Activated gamma-delta T cell (primary cell): ENCODE results near the gene GJA9.
"Not testable (repeated sequence)": the region's sequence is repeated elsewhere in the genome, so short reads cannot be mapped to it uniquely, and the experiment has no call there.

Experiments used
- DNase-seq: peaks from one replicate; lab custom pipeline; 2025; lab: John Stamatoyannopoulos, UW

Gene GJA9

DNA sequence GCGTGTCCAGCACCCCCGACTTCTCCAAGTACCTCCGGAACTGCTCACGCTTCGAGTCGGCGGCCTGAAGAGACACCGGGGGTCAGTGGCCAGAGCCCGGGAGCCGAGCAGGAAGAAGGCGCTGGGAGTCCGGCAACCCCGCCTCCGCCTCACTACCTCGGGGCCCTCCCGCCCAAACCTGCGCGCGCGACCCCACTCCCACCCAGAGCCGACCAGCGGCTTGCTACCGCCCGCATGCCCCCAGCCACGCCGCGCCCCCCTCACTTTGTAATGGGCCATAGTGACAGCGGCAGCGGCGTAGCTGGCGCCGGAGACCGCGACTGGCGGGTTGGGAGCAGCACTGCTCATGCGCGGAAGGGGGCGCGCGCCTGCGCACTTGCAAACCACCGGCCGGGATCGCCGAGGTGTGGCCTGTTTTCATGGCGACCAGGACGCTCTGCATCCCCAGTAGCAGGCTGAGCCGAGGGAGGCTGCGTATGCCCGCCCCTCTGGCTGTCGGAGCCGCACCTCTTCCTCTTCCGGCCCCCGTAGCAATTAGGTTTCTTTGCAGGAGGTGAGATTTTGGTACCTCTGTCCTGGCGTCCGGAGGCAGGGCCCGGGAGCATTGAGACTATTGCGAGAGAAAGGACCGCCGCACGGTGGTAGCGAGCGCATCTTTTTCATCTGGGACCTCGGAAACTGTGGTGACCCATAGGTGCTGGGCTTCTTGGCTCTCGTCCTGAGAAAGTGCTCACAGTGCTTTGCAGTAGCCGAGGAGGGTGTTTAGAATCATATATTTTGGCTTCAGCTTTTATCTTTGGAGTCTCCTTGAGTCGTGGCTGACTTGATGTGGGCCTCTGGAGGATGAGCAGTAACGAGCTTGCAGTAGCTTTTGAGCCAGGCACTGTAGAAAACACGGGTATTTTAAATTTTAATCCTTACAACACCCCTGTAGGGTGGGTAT is 8.1 kb downstream of the GJA9 start, which contains the start of gene MYCBP:
TSS of gene MYCBP (minus strand) at position 322 of the 943 bp plus-strand sequence. CDS start at position 279, 43 bp downstream.
- peak; percentile 96 for DNase-seq

GRCh38 chr1:38872401-38873026 is 8.9 kb downstream of the GJA9 start:
- no peak for DNase-seq

DNA sequence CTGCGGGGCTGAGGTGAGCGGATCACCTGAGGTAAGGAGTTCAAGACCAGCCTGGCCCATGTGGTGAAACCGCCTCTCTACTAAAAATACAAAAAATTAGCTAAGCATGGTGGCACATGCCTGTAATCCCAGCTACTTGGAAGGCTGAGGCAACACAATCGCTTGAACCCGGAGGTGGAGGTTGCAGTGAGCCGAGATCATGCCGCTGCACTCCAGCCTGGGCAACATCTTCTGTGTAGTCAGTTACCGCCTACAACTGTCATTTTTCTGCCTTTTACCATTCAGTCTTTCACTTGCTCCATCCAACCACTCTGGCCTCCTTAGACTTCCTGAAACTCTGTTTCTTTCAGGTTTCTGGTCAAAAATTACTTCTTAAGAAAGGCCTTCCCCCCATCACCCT is 10.4 kb downstream of the GJA9 start:
- no peak for DNase-seq

DNA sequence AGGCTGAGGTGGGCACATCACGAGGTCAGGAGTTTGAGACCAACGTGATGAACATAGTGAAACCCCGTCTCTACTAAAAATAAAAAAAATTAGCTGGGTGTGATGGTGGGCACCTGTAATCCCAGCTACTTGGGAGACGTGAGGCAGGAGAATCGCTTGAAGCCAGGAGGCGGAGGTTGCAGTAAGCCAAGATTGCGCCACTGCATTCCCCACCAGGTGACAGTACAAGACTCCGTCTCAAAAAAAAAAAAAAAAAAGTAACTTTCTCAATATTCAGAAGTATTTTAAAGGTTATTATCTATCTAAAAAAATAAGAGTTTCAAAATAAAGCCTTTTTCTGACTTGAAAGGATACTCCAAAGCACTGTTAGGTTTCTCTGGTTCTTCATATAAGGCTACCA is 14.2 kb downstream of the GJA9 start:
- no peak for DNase-seq

DNA sequence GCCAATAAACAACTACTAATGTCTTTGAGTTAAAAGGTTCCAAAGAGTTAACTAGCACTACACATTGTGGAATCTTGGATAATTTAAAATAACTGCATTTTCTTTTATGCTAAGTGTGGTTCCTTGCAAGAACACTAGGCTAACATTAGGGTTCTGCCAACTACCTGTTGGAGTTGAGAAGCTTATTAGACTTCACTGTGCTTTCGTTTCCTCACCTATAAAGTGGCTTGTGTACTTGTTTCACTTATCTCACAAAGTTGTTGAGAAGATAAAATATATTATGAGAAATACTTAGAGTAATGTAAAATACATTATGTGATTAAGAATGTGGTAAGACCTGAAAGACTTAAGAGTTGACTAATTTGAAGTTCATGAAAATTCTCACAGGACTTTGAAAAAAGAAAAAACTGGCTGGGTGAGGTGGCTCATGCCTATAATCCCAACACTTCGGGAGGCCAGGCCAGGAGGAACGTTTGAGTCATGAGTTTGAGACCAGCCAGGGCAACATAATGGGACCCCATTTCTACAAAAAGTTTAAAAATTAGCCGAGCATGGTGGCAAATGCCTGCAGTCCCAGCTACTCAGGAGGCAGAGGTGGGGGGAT is 16.2 kb downstream of the GJA9 start:
- no peak for DNase-seq

GRCh38 chr1:38860454-38860795 is 21.0 kb downstream of the GJA9 start:
- DNase-seq = no peak

- DNase-seq = peak; percentile 99
Measured at GRCh38 chr1:38859561-38860453, 21.6 kb downstream of the GJA9 start, which contains the start of gene RRAGC. Gene RRAGC (minus strand): TSS chr1:38859772. CDS start chr1:38859646, 126 bp downstream.

DNA sequence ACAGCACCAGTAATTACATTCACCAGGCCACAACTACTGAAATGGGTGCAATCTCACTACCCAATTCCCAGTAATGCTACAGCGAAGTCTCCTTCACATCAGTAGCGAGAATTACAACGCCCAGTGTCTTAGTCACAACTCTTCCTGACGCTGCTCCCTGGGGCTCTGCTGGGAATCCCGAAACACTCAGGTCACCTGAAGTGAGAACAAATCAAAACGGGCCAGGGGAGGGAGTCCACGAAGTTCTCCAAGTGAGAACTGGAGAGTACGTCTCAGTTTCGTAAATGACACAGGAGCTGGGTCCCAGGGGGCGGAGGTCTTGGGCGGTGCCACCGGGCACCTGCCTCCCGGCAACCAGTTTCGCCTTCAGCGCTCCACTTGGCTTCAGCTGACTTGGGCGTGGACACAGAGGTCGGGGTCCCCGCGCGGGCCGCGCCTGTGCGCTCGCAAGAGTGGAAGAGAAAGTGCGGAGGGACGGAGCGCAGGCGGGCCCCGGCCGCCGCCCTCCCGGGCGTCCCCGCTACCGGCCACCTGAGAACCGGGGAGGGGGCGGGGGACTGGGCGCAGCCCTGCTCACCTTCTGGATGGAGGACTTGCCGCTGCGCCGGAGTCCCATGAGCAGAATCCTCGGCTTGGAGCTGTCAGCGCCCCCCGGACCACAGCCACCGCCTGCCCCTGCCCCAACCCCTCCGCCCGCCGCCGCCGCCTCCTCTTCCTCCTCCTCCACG is 22.4 kb downstream of the GJA9 start:
- DNase-seq = peak; percentile 45

DNA sequence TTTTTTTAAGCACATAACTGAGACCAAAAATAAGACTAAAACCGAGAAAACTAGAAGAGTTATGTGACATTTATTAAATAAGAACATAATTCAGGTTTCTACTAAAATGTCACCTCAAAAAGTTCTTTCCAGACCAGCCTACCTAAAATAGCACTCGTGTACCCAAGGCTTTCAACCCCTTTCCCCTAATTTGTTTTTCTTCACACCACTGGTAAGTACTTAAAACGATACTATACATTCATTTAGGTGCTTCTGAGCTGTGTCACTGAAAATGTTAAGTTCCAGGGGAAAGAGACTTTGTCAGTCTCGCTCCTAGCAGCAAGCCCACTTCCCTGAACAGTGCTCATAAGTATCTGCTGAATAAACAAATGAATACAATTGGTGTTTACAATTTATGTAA is 28.6 kb downstream of the GJA9 start:
- DNase-seq = no peak

GRCh38 chr1:38848071-38848470 is 33.3 kb downstream of the GJA9 start:
- DNase-seq = no peak

GRCh38 chr1:38846210-38846609 is 35.2 kb downstream of the GJA9 start:
- DNase-seq = no peak

DNA sequence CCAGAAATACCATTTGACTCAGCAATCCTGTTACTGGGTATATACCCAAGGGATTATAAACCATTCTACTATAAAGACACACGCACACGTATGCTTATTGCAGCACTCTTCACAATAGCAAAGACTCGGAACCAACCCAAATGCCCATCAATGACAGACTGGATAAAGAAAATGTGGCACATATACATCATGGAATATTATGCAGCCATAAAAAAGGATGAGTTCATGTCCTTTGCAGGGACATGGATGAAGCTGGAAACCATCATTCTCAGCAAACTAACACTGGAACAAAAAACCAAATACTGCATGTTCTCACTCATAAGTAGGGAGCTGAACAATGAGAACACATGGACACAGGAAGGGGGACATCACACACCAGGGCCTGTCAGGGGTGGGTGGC is 36.3 kb downstream of the GJA9 start:
- DNase-seq = not testable (repeated sequence)

DNA sequence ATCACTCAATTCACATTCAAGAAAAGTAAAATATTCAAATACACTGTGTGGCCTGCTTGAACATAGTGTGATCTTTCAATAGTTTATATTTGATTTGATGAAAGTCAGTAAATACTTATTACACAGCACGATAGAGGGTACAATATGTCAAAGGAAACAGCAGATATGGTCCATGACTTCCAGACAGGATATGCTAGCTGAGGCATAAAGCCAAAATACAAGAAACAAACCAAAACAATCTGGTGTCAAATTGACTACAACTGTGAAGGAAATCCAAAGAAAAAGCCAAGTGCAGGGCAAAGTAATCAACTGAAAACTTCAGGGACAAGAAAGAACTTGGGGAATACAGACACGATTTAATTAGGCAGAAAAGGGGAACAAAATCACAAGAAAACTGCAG is 41.1 kb downstream of the GJA9 start:
- DNase-seq = no peak

DNA sequence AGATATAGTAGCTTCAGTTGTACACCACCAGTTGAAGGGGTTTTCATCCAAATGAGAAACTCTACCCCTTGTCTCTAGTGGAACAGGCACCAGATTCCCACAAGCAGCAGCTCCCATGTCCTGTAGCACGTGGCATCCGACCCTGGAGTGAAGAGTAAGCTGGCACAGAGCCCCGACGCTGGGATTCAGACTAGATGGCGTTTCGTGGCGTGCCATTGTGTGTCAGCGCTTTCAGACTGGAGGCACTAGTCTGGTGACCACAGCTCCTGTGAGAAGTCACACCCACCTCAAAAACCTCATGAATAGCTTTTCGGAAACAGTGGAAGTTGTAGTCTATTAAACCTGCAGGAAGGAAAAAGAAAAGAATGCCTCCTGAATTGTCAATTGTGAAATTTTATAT is 42.0 kb downstream of the GJA9 start:
- DNase-seq = no peak

DNA sequence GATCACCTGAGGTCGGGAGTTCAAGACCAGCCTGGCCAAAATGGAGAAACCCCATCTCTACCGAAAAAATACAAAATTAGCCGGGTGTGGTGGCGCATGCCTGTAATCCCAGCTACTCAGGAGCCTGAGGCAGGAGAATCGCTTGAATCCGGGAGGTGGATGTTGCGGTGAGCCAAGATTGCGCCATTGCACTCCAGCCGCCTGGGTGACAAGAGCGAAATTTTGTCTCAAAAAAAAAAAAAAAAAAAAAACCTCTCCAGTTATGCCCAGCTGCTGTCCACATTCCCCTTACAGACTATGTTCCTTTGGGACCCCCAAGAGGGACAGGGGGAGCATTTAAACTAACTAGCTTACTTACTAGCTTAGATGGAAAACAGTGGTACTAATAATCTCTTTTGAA is 45.1 kb downstream of the GJA9 start:
- not testable (repeated sequence) for DNase-seq

- no peak for DNase-seq
Measured at GRCh38 chr1:38834937-38835827, 46.2 kb downstream of the GJA9 start.

- no peak for DNase-seq
Measured at GRCh38 chr1:38834221-38834782, 47.1 kb downstream of the GJA9 start.

DNA sequence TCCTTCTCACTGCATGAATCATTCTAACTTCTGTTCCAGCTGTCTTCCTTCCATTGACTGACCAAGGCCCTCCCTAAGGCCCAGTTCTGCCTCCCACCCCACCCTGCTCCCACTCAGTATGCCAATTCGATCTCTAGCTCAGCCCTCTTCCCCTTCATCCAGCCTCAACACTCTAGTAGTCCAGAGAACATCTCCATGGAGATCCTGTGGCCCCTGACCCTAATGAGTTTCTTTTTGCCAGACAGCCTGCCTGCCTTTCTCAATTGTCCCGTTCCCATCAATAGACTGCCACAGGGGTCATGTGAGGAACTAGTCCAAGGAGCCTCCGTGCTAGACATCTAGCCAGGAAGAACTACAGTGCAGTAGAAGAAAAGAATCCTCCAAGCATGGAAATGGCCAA is 48.2 kb downstream of the GJA9 start:
- no peak for DNase-seq

GRCh38 chr1:38832370-38832734 is 49.0 kb downstream of the GJA9 start:
- no peak for DNase-seq
